Keratinocyte (primary cell): ENCODE data around the gene OIT3. TPM values are rescaled to one million over a fixed set of nuclear protein-coding genes. Genes with fewer than 3 reads are reported as not detected.

Experiments
- DNase-seq: peaks from one replicate; pipeline ENCODE4 v3.0.0-alpha.2; 2011; ENCODE audit warnings: low read depth, missing footprints, low spot score
- FAIRE-seq: peaks from 2 replicates; lab custom pipeline; 2011; peaks lifted over from hg19 to GRCh38; lab: Jason Lieb, UNC
- H2AFZ ChIP-seq: 2 replicates; pipeline ENCODE4 v1.6.0; 2012; ENCODE audit warnings: low read length, control low read depth, inconsistent platforms; ENCODE audit not compliant: control insufficient read depth
- H3K27ac ChIP-seq: 2 replicates; pipeline ENCODE4 v1.5.1; 2011; ENCODE audit warnings: low read length; ENCODE audit not compliant: control insufficient read depth, insufficient read depth
- H3K27me3 ChIP-seq: 3 replicates; pipeline ENCODE4 v1.6.0; 2011; ENCODE audit warnings: low read length; ENCODE audit not compliant: control insufficient read depth, insufficient read depth; ENCODE audit errors: extremely low read depth
- H3K36me3 ChIP-seq, 2 experiments: 2 replicates in 1 of 2; 3 replicates in 1 of 2; pipeline ENCODE4 v1.5.1; 2011; ENCODE audit warnings: low read length in 2 of 2, mild to moderate bottlenecking in 1 of 2; ENCODE audit not compliant: control insufficient read depth in 2 of 2, insufficient read depth in 2 of 2; ENCODE audit errors: extremely low read depth in 1 of 2
- H3K4me1 ChIP-seq: 3 replicates; pipeline ENCODE4 v1.5.1; 2011; ENCODE audit warnings: low read length; ENCODE audit not compliant: control insufficient read depth, insufficient read depth; ENCODE audit errors: extremely low read depth
- H3K4me2 ChIP-seq: 3 replicates; pipeline ENCODE4 v1.6.0; 2011; ENCODE audit warnings: low read depth, low read length; ENCODE audit not compliant: control insufficient read depth, insufficient read depth; ENCODE audit errors: extremely low read depth
- H3K4me3 ChIP-seq, 3 experiments: fragments of 200-600 bp in 1 of 3; sonication (generic) in 1 of 3; 2 replicates in 2 of 3; 3 replicates in 1 of 3; pipeline ENCODE4 v1.5.1; 2011 to 2016; ENCODE audit warnings: low read length in 3 of 3, mild to moderate bottlenecking in 3 of 3, control low read depth in 2 of 3, inconsistent platforms in 1 of 3, low read depth in 1 of 3, mixed read lengths in 1 of 3, mixed run types in 1 of 3, moderate library complexity in 1 of 3; ENCODE audit not compliant: control insufficient read depth in 2 of 3, insufficient read depth in 2 of 3; ENCODE audit errors: extremely low read depth in 1 of 3
- H3K79me2 ChIP-seq: 2 replicates; pipeline ENCODE4 v1.6.0; 2012; ENCODE audit warnings: low read length; ENCODE audit not compliant: control insufficient read depth, insufficient read depth
- H3K9ac ChIP-seq: 3 replicates; pipeline ENCODE4 v1.6.0; 2011; ENCODE audit warnings: low read length; ENCODE audit not compliant: control insufficient read depth, insufficient read depth; ENCODE audit errors: extremely low read depth
- H3K9me1 ChIP-seq: 3 replicates; pipeline ENCODE4 v1.6.0; 2011; ENCODE audit warnings: low read length; ENCODE audit not compliant: control insufficient read depth, insufficient read depth; ENCODE audit errors: extremely low read depth
- H3K9me3 ChIP-seq: 2 replicates; pipeline ENCODE4 v1.5.1; 2012; ENCODE audit warnings: low read depth, low read length; ENCODE audit not compliant: control insufficient read depth
- H4K20me1 ChIP-seq: 3 replicates; pipeline ENCODE4 v1.6.0; 2011; ENCODE audit warnings: low read length; ENCODE audit not compliant: control insufficient read depth, insufficient read depth; ENCODE audit errors: extremely low read depth
- EZH2 ChIP-seq: IDR thresholded peaks from one replicate; pipeline ENCODE4 v1.6.1; 2012; ENCODE audit warnings: inconsistent platforms, mild to moderate bottlenecking, low read length, moderate library complexity
- dilution Hi-C: fragments of 300-500 bp; cut with MboI; formaldehyde crosslinking; loops from one replicate; pipeline ENCODE4 v1.7.0; 2020; ENCODE audit warnings: low sequenced_read_pairs; ENCODE audit not compliant: extremely low pct_ligation_motif_present
- polyA plus RNA-seq, 5 experiments: library from polyadenylated mRNA; depleted of rRNA in 3 of 5; stranded (reverse) in 3 of 5; stranded (forward) in 1 of 5; unstranded in 1 of 5; fragments of >200 nt; gene quantifications; 1 replicate in 1 of 5; 2 replicates in 3 of 5; 3 replicates in 1 of 5; pipeline versions ENCODE4 v1.2.1 to v1.2.3, GENCODE V29; 2011 to 2012; ENCODE audit warnings: missing spikeins in 2 of 5, low read depth in 1 of 5, low replicate concordance in 1 of 5
- TF ChIP-seq, protein P1 (sequence below), 3 experiments: IDR thresholded peaks in 1 of 3; conservative IDR thresholded peaks in 1 of 3; optimal IDR thresholded peaks in 1 of 3; 2 replicates in 2 of 3; 3 replicates in 1 of 3; pipeline versions ENCODE3 to v1.5.1; 2011; ENCODE audit warnings: low read length in 3 of 3, mild to moderate bottlenecking in 3 of 3, moderate library complexity in 2 of 3, control low read depth in 1 of 3, inconsistent platforms in 1 of 3; ENCODE audit not compliant: insufficient read depth in 2 of 3; ENCODE audit errors: extremely low read depth in 1 of 3

OIT3 gene
- polyA plus RNA-seq, 1 donor (not counting 4 experiments of a cell fraction or from before 2014, with no cell fraction given) = 0.05 TPM

DNA sequence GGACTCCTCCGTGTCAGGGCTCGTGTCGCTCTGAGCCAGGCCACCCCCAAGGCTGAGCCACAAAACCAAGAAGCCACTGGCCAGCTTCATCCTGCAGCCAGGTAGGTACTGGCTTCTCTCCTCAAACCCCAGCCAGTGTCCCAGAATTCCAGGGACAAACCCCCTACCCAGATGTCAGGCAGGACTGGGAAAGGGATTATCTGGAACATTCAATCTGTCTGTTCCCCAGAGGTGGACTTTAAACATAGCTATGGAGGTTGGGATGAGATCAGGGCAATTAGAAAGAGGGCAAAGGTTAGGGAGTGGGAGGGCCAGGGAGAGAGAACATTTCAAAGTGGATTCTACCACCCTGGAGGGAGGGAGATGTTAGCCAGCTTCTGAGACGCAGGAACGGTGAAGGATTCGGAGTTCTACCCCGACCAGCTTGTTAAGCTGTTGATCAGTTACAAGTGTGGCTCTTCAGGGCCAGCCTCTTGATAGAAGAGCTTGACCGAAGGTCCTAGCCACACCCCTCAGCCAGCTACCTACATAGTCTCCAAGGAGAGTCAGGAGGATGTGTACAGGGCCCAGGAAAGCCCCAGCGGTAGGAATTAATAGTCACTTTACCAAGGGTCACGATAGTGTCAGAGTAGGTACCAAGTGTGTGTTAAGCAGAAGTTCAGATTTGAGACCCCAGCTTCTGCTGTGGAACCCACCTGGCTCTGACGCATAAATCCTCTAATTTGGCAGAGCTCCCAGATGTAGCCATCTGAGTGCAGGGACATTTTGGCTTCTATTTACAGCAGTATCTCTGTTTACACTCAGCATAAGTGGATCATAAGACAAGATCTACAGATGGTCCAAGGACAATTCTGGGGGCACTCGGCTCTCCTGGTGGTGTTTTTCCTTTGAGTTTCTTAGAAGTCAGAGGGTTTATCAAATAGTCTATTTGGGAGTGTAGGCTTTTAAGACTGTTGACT lies 61.3 kb downstream of the OIT3 start, which contains the start of gene PLA2G12B:
Gene PLA2G12B, minus strand, starts transcription at position 211 of the 959 bp plus-strand sequence. Its CDS starts 121 bp downstream, at position 90.
- Histone ChIP-seq H3K27me3 (peaks cover 7% of the 10 kb centered on the region), H3K27ac (no peak within 1 kb of the TSS), H3K79me2 (no peaks in the 10 kb centered on the region), H3K4me2 (no peak within 1 kb of the TSS), H3K9me1 (no peaks in the 10 kb centered on the region), H3K36me3 (no peaks in the 10 kb centered on the region), H4K20me1 (no peaks in the 10 kb centered on the region), H3K9me3 (no peaks in the 10 kb centered on the region), H3K9ac (no peak within 1 kb of the TSS), H2AFZ (no peak within 1 kb of the TSS), H3K4me3 (no peak within 1 kb of the TSS), H3K4me1 (no peaks in the 10 kb centered on the region)
- DNase-seq (no peak), FAIRE-seq (no peak)
- dilution Hi-C loops = no loop called here
- no peak for TF ChIP-seq EZH2
- TF ChIP-seq, protein P1, sequence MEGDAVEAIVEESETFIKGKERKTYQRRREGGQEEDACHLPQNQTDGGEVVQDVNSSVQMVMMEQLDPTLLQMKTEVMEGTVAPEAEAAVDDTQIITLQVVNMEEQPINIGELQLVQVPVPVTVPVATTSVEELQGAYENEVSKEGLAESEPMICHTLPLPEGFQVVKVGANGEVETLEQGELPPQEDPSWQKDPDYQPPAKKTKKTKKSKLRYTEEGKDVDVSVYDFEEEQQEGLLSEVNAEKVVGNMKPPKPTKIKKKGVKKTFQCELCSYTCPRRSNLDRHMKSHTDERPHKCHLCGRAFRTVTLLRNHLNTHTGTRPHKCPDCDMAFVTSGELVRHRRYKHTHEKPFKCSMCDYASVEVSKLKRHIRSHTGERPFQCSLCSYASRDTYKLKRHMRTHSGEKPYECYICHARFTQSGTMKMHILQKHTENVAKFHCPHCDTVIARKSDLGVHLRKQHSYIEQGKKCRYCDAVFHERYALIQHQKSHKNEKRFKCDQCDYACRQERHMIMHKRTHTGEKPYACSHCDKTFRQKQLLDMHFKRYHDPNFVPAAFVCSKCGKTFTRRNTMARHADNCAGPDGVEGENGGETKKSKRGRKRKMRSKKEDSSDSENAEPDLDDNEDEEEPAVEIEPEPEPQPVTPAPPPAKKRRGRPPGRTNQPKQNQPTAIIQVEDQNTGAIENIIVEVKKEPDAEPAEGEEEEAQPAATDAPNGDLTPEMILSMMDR (optimal IDR thresholded peaks at IDR 0.05 in 1 of 3, IDR thresholded peaks at IDR 0.05 in 1 of 3, conservative IDR thresholded peaks at IDR 0.05 in 1 of 3; ENCODE audit: extremely low read depth in 1 of 3, insufficient read depth in 2 of 3, low read length in 3 of 3) = no peak

DNA sequence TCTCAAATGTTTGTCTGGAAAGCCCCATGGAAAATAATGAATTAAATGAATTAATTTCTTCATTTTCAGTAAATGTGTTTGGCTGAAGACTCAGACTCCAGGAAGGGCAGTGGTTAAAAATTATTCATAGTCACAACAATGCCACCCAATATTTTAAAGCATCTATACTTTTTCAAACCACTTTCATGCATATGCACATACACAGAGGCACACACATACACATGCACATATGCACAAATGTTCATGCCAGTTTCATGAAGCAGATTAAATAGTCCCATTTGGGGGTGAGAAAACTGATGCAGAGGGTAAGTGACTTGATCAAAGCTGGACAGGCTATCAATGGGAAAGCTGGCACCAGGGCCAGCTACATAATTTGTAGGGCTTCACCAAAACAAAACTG lies 62.5 kb downstream of the OIT3 start:
- Histone ChIP-seq H3K36me3 (no peaks in the 10 kb centered on the region), H3K27me3 (peaks cover 7% of the 10 kb centered on the region), H3K9ac (no peak overlapping the region), H3K4me3 (no peak overlapping the region), H3K4me1 (no peaks in the 10 kb centered on the region), H3K27ac (no peak overlapping the region), H3K9me3 (no peaks in the 10 kb centered on the region), H3K4me2 (no peak overlapping the region), H3K79me2 (no peaks in the 10 kb centered on the region), H4K20me1 (no peaks in the 10 kb centered on the region), H2AFZ (no peak overlapping the region), H3K9me1 (no peaks in the 10 kb centered on the region)
- FAIRE-seq (no peak), DNase-seq (no peak)
- dilution Hi-C loops = no loop called here
- TF ChIP-seq EZH2 = no peak
- TF ChIP-seq, protein P1 (optimal IDR thresholded peaks at IDR 0.05 in 1 of 3, IDR thresholded peaks at IDR 0.05 in 1 of 3, conservative IDR thresholded peaks at IDR 0.05 in 1 of 3; ENCODE audit: extremely low read depth in 1 of 3, insufficient read depth in 2 of 3, low read length in 3 of 3) = no peak
